GDM1 (cell line): ENCODE results near the gene RASSF5.
A peak's percentile ranks its signal among the peaks of the same experiment; 100 is the strongest.
"Not testable (repeated sequence)": the region's sequence is repeated elsewhere in the genome, so short reads cannot be mapped to it uniquely, and the experiment has no call there.

ENCODE experiments used
- DNase-seq: peaks from one replicate; lab custom pipeline; 2025; lab: John Stamatoyannopoulos, UW

The RASSF5 gene

DNA sequence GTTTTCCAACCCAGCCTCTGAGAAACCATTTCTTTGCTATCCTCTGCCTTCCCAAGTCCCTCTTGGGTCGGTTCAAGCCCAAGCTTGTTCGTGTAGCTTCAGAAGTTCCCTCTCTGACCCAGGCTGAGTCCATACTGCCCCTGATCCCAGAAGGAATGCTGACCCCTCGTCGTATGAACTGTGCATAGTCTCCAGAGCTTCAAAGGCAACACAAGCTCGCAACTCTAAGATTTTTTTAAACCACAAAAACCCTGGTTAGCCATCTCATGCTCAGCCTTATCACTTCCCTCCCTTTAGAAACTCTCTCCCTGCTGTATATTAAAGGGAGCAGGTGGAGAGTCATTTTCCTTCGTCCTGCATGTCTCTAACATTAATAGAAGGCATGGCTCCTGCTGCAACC lies 81.2 kb downstream of the RASSF5 start:
- no peak for DNase-seq

DNA sequence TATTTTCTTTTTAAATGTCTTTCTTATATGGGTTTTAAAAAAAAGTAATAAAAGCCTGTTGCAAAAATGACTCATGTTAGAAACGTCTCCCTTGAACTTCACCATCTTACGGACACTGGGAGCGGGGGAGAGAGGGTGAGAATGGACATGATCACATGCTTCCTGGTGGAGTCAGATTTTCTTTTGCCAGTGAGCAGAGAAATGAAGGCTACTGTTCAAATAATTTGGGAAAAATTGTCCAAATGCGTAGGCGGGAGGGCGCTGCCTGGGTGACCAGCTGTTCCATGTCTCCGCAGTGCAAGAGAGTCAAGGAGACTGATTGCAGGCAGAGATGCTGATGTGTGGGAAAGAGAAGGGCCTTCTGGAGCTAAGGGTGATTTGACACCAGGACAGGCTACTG lies 81.9 kb downstream of the RASSF5 start:
- no peak for DNase-seq

DNA sequence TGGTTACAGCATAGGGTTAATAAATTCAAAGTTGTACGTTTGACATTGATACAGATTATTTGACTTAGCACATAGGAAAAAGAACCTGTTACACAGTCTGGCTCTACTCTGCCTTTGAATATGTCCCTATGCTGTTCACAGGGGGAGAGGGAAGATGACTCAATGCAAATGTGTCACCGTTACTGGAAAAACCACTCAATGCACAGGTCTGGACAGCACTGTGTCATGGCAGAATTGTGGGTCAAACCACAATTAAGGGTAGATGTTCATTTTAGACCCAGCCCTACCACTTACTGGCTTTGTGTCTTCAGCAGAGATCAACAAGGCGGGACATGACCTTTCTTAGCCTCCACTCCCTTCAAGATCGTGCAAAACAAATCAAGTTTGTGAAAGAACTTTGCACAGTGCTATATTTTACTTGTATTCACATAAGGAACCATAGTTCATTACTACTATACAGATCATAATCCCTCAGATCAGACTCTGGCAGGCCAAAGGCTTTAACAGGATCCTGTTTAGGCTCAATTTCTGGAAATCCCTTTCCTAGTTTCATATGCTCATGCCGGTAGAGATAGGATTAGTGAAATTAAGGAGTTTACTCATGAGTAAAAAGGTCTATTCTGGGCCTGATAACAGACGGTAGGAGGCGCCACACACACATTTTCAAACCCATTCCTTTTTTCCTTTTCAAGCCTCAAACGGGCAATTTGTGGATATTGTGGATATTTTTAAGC lies 82.9 kb downstream of the RASSF5 start:
- DNase-seq = no peak

DNA sequence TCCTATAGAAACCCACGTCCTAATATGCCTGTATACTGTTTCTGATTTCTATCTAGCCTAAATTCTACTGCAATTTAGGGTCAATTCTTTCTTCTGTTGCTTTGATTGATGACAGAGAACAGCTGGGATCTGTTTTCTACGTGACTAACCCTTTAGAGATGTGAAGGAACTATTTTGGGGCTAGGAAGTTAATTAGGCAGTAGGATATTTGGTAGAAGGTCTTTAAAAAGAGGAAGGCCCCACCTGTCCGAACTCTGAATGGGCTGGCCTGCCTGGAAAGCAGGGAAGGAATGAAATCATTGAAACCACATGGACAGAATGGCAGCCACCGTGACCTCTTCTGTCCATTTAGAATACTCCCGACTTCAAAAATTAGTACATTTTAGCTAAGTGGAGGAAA lies 83.9 kb downstream of the RASSF5 start:
- DNase-seq = no peak

DNA sequence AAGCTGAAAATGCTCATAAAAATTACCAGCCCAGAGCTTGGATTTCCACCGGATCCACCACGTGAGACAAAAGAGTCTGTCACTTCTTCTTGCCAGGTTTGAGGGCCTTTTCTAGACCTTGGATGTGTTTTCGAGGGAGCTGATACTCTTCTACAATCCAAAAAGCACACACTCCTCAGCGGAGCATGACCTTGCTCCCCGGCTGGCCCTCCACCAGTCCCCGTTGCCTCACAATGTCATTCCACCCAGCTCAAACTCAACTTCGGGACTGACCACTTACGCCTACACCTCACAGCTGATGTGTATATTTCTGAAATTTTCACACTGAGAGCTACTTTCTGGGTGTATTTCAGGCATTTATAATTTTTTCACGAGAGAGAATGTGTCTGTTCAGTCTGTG lies 84.4 kb downstream of the RASSF5 start:
- DNase-seq = no peak

DNA sequence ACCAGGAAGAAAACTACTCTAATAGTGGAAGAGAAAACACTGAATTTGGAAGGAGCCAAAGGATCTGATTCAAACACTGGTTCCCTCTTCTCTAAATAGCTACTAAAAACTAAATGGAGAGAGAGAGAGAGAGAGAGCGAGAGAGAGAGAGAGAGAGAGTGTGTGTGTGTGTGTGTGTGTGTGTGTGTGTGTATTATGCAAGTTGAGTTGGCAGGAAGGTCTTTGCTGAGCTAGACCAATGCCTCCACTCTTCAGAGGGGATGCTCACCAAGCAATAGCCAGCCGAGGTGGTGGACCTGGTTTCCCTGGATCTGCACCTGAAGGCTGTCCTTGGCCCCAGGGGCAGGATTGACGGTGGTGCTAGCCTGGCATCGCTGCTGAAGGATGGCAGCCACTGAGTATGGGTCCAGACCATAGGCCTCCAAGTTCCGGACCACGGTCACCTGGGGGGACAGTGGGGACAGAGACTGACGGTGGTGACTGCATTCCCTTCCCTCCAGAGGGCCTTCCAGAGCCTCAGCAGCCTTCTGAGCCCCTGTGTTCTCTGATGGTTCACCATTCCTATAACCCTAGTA lies 86.1 kb downstream of the RASSF5 start:
- DNase-seq = no peak

DNA sequence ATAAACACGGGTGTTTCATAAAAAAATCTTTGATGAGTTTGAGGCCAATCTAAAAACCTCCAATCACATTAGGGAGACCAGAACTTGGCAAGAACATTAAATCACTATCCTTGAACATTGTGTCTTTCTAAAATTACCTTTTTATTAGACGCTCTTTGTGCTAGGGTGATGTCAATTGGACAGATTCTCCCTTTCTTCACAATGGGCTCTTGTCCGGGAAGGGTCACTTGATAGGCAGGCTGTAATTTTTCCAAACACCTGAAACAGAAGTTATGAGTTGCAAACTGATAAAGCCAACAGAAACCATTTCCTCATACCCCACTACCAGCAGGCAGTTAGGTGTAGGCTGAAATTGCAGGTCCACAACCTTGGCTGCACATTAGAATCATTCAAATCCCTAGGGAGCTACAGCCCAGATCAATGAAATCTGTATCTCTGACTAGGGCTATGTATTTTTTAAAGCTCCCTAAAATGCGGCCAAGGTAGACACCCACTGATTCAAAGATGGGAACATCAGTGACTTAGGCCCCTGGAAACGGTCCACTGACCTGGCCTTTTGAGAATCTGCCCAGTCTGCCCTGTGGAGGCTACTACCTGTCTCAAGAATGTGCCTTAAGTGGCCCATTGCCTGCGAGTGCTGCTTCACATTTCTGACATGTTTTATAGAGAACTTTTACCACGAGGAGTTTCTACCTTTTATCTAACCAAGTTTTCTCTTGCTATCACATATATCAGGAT lies 88.4 kb downstream of the RASSF5 start:
- no peak for DNase-seq

DNA sequence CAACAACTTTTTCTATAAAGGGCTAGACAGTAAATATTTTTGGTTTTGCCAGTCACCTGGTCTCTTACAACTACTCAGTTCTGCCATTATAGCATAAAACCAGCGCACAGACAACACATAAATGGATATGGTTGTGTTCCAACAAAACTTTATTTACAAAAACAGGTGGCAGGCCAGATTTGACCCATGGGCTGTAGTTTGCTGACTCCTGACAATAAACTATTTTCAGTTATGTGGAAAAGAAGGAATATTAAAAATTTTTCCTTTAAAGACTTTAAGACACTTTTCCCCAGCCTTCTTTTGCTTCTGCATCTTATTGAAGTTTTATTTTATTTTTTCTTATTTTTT lies 89.0 kb downstream of the RASSF5 start:
- DNase-seq = no peak

DNA sequence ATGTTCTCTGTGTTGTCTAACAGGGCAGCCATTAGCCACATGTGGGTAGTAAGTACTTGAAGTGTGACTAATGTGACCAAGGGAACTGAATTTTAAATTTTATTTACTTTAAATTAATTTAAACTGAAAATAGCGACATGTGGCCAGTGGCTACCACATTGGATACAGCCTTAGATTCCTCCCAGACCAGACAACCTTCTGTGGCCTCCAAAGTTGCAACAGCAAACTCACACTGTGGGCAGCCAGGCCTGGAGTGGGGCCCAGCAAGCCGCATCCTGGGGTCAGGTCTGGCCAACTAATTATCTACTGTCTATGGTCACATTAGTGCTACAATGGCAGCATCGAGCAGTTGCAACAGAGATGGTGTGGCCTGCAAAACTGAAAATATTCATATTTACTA lies 93.2 kb downstream of the RASSF5 start:
- DNase-seq = no peak

DNA sequence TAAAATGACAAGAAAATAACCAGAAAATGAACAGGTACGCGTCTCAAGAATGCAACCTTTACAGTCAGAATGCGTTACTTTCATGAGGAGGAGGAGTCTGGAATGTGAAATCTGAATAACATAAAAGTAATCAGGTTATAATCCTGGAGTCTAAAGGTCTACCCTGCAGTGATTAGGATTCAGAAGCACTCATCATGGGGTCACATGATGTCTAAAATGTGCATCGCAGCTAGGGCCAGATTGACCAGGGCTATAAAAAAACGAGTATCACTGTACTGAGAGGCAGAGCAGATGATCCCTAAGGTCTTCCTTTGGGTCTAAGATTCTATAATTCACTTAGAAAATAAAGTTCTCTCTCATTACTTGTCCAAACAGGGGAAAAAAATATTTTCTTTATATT lies 97.5 kb downstream of the RASSF5 start:
- no peak for DNase-seq

DNA sequence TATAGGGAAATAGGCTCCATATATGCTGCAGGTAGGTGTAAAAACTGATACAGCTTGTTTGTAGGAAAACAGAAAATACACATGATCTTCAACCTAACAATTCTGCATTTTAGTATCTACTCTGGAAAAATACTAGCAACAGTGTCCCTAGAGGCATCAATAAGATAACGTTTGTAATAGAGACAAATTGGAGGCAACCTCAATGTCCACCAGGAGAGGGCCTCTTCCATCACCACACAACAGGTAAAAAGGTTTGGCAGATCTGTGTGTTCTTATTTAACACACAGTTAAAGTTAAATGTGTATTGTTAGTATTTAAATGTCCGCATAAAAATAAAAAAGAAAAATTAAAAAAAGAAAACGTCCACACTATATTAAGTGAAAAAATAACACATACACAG lies 99.5 kb downstream of the RASSF5 start:
- no peak for DNase-seq

DNA sequence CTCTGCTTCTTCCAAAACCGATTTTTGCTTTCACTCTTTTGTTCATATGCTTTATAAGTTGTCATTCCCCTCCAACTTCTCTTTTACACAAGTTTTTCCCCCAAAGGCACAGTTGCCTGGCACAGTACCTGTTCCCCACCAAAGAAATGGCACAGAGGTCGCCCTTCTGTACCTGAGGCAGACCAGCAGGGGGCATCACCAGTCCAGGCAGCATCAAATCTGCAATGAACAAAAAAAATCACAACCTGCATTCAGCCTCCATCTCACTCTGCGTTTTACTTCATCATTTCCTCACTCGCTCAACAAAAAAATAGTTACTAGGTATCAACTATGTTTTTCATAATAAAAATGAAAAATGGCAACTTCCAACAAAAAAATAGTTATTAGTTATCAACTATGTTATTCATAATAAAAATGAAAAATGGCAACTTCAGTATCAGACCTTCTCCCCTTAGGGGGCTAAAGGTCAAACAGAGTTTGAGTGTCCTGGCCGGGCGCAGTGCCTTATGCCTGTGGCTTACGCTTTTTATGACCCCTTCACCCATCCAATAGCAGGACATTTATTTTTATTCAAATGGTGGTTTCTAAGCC lies 100.9 kb downstream of the RASSF5 start:
- DNase-seq = no peak

DNA sequence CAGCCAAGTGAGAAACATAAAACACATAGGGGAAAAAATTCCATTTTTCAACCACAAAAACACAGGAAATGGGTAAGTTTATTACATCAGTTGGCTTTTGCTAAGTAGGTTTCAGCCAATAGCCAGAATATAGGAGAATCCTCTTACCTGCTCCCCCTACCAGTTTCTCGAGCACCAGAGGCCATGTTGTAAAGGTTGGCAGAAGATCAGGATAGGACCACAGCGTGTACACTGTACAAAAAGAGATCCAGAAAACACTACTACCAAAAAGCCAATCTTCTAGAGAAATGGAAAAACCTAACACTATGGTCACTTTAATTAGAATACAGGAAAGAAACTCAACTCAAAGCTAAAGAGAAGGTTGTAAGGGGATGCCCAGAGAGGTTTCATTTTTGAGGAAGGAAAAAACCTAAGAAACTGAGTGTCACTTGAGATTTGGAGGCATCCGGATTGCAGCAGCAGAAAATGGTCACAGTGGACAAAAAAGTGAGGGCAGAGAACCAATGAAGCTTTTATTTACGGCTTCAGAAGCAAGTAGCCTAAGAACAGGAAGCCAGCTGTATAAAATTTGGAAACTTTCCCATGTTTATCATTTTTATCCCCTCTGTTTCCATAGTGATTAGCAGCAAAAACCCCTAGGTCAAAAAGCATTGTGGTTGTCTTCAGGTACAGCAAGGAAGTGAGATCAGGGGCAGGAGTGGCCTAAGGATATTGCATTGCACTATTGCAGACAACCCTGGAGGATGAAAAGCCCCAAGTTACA lies 102.1 kb downstream of the RASSF5 start:
- no peak for DNase-seq

DNA sequence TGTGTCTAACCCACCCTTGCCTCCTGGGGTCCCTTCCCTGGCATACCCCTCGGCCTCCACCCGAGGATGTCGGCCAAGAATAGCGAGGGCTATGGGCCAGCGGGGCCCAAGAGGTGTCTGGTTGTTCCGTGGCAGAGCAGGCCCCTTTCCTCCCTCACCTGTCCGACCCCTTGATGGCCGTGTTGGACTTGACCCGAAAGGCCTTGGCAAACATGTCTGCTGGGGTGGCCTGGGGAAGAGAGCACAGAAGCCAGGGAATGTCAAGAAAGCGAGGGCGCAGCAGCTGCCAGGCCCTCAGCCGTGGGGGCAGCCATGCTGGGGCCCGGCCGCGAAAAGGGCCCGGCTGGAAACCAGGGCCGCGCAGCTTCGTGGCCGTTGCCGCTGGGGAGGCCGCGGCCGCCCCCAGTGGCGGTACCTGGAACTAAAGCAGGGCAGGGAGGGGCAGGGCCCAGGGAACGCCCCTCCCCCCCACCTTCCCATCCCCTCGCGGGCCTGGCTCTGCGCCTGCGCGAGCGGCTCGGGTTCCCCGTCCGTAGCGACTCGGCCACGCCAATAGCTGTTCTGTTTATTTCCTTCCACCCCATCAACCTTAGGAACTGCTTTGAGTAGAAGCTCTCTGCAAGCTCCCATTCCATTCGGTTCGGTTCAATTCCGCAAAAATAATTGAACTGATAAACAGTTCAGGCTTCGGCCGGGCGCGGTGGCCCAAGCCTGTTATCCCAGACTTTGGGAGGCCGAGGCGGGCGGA lies 105.0 kb downstream of the RASSF5 start, which contains the start of gene EIF2D:
Gene EIF2D (minus strand): TSS at position 337 of the 748 bp plus-strand sequence. CDS start 123 bp downstream, at position 214.
- DNase-seq = peak; percentile 92

DNA sequence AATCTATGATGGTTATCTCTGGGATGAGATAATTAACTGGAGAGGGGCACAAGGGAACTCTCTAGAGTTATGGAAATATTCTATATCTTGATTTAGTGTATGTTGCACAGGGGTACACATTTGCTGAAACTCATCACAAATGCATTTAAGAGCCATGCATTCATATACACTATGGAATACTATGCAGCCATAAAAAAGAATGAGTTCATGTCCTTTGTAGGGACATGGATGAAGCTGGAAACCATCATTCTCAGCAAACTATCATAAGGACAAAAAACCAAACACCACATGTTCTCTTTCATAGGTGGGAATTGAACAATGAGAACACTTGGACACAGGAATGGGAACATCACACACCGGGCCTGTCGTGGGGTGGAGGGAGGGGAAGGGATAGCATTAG lies 119.1 kb downstream of the RASSF5 start:
- not testable (repeated sequence) for DNase-seq

DNA sequence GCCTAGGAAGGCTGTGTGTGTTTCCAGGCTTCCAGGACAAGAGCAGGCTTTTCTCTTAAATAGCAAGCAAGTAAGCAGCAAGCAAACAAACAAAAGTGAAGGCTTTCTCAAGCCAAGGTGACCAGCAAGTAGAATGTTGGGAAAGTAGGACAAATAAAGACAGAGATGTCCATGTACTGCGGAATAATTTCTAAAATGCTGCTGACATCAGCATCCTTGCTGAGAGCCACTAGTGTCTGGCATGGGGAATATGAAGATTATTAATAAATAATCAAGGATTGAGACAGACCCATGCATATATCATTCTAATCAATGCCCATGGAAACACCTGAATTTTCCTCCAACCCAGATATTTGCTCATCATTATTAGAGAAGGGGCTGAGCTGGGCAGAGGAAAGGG lies 121.6 kb downstream of the RASSF5 start:
- no peak for DNase-seq

DNA sequence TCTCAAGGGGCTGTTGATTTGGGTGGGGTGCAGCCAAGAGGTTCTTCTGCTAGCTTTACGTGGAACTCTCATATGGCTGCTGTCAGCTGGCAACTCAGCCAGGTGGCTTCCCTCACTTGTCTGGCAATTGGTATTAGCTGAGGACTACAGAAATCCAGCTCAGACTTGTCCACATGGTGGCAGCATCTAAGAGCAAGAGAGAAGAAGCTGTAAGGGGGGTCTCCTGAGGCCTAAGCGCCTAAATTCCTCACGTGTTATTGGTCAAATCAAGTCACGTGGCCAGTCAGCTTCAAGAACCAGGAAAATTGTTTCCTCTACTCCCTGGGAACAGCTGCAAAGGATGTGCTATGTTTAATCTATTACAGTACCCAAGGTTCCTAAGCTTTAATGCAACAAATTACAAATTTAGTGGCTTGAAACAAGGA lies 123.8 kb downstream of the RASSF5 start:
- peak; percentile 64 for DNase-seq

DNA sequence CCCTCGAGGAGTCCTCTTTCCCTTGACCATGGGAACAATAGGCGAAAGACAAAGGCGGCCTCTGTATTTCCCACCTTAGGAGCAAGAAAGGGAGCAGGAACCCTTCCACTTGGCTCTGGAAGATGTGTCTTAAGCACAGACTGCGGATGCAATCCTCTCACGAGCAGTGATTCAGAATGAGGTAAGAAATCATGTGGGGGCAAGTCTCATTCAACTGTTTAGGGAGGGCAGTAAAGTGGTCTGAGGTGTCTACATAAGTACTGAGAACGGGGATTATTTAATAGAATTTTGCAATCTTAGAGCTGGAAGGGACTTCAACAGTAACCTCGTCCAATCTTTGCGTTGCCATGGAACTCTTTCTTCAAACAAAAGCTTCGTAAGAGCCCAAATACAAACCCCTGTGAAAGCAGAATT lies 126.4 kb downstream of the RASSF5 start:
- DNase-seq = no peak

DNA sequence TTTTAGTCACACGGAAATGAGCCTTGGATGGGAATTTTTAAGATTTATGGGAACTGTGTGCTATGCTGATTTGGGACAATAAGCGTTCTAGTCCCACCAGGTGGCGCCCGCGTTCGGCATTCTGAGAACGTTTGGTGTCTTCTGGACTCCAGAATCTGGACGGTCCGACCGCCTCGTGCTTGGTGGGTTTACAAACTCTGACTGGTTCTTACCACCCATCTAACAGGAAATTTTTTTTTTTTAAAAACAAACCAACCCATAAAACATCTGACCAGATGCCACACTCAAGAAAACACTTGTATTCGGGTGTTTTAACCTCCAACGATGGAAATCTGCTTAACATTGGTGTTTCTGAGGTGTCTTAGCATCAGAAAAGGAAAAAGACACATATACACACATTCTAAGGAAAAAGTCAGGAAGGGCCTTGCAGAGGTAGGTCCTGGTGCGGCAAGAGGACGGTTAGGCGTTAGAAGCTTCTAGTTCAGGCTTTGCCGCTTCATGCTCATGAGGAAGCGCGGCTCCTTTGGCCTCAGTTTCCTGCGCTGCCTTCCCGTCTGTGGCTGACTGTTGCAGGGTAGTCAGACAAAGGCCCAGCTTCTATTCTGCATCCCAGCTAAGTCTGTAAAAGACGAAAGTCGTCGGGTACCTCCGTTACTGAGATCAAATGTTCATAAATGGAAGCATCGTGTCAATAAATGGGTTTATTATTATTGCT lies 127.2 kb downstream of the RASSF5 start:
- DNase-seq = peak; percentile 50

DNA sequence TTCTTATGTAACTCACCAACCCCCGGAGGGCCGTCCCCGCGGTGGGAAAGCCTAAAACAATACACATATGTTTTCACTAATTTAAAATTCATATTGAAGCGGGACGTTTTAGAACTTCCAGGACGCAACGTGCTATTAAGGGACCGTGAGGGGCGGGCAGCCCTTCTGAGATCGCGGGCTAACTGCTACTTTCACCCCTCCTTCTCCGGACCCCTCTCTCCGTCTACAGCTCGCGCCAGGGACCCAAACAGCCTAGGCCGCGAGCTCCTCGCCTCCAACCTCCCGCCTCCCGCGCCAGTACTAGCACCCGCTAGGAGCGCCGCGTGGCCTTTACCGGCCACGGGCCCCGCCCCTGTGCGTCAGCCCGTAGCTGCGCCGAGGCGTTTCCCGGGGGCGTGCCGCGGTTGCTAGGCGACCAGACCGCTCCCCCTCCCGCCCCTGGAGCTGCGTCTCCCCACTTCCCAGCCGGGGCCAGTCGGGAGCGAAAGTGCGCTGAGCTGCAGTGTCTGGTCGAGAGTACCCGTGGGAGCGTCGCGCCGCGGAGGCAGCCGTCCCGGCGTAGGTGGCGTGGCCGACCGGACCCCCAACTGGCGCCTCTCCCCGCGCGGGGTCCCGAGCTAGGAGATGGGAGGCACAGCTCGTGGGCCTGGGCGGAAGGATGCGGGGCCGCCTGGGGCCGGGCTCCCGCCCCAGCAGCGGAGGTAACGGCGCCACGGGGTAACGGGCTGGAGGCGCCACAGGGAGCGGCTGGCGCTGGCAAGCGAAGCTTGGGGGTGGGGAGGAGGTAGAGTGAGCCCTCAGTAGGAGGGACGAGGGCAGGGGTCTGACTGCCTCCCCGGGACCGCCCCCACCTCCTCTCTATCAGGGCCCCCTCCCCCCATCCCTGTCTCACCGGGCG lies 128.0 kb downstream of the RASSF5 start, which contains the start of gene DYRK3:
Gene DYRK3 (plus strand): TSS at position 457 of the 898 bp plus-strand sequence. CDS start 168 bp downstream, at position 625.
- peak; percentile 94 for DNase-seq
